SIG-M5 treated with dmso at 0.1 percent for 504 hours (cell line): Measurements from ENCODE around the gene FHIT.
"Not testable (repeated sequence)": the region's sequence is repeated elsewhere in the genome, so short reads cannot be mapped to it uniquely, and the experiment has no call there.

ENCODE experiments used
- DNase-seq: peaks from one replicate; lab custom pipeline; 2025; ENCODE audit not compliant: unreplicated experiment; lab: John Stamatoyannopoulos, UW

Gene FHIT

DNA sequence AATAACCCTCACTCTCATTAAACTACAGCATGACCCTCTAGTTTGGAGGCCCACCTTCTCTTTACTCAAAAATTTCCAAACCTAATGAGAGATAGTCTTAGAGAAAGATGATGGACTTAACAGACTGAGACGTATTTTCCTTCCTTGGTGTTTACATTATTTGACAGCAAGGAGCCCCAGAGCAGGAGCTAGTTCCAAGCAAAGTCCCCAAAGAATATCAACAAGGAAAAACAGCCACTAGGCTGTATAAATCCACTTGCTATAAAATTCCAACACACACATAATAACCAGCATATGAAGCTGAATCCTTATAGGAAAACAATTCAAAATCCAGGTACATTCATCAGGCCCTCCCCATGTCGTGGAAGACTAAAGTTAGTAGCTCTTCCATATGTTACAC is 660.0 kb downstream of the FHIT start:
- DNase-seq, result no peak

DNA sequence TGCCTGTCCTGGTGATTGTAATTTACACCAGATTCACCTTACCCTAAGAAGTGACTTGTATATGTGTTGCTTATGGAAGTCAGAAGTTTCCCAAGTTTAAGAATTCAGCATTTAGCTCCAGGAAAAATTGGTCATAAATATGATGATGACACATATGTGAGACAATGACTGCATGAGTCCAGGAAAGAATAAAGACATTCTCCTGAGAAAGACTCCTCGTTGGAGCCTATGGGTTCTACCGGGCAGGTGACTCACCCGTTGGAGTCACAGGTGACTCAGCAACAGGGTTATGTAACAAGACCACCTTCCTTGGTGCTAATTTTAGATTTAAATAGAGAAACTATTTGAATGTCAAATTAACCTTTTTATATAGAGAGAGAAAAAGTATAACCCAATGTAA is 662.4 kb downstream of the FHIT start:
- no peak for DNase-seq

DNA sequence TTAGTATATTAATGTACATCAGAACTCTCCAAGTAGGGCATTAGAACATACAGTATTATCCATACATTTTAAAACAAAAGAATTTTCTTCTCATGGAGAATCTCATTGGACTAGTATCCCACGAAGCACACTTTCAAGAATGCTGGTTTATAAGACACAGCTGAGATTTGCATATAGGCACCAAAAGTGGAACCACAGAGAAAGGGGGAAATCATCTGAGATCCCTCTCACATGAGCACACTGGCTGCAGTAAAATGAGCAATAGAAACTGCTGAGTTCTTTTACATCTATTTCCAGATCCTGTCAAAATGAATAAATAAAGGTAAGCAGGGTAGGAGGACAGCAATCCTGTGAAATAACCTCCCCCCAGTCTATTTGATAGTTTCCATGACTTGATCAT is 665.3 kb downstream of the FHIT start:
- no peak for DNase-seq

DNA sequence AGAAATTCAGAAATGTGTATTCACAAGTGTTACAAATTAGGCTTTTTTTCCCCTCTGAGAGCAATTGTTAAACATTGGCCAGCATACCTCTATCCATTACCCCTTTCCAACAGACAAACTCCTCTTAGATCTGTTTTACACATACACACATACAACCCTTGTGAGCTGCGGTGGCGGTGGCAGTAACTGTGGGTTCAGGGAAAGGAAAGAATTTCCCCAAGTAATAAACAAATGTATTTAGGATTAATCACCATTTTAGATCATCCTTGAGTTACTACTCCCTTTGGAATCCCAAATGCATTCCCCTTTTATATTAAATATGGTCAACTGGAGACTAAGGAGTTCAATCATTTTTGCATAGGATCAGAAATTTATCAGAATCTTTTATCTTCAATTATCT is 667.0 kb downstream of the FHIT start:
- DNase-seq, result no peak

DNA sequence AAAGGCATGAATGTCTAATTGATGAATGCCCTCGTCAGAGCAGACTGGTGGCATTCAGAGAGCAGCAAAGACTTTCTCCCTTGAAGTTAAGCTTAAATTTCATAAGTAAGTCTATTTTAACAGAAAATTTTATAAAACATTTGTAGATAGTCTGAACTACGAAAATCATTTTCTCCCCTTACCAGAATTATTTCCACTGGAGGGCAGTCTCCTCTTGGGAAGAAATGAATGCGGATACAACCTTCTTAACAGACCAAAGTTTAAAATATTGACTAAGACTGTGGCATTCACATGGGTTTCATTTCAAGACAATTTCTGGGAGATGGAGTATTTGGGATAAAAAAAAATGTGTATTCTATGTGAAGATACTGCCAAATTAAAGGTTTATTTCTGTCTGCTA is 669.0 kb downstream of the FHIT start:
- no peak for DNase-seq

DNA sequence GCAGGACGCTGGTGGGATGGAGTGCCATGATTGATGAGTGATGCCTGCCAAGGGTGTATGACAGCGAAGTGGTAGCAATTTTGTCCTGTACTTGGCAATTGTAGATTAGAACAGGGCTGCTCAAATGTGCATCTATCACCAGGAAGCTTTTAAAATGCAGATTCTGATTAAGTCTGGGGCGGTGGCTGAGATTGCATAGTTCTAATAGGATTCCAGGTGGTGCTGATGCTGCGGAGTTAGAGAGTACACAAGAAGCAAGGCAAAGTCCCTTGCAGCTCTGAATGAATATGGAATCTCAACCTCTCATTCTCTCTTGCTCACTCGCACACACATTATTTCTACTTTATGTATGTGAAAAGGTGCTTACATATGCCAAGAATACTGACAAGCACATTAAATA is 670.4 kb downstream of the FHIT start:
- no peak for DNase-seq

DNA sequence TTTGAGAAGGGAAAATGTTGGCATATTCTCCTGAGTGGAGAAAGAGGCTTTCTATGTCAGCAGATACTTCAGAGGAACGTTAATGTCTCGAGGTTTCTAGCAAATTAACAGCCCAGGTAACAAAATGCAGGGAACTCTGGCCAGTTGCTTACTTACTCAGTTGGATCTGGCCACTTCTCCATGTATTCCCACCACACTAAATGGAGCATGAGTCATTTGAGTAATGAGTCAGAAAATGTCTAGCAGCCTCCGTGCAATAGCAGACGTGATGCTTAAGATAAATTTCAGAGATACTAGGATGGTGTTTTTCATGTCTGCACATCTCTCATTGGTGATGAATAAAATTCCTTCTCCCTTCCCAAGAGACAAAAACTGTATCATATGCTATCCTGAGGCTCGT is 671.5 kb downstream of the FHIT start:
- no peak for DNase-seq

DNA sequence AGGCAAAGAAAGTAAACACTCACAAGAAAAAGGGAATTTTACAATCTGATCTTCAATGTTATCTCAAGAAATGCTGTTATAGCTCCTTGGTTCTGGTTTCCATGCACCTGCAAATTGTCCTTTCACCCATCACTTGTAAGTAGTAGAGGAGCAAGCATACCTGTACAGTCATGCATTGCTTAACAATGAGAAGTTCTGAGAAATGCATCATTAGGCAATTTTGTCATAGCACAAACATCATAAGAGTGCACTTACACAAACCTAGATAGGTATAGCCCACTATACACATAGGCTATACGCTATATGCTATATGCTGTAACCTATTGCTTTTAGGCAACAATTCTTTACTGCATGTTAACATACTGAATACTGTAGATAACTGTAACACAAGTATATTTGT is 672.3 kb downstream of the FHIT start:
- DNase-seq, result no peak

DNA sequence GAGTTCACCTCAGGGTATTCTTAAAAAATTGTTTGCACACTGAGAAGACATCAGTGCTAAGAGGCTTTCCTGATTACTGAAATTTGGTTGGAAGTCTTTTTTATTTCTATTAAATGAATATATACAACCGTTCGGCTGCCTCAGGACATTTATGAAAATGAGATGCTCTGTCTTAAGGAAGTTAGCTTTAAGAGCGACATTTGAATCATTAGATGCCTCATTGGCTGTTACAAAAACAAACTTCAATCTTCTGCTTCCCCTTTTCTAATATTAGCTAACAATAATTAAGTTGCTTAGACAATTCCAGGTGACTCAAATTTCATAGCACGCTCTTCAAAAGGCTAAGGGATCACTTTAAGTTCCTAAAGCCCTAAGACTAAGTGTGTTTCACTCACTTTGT is 673.7 kb downstream of the FHIT start:
- DNase-seq, result no peak

DNA sequence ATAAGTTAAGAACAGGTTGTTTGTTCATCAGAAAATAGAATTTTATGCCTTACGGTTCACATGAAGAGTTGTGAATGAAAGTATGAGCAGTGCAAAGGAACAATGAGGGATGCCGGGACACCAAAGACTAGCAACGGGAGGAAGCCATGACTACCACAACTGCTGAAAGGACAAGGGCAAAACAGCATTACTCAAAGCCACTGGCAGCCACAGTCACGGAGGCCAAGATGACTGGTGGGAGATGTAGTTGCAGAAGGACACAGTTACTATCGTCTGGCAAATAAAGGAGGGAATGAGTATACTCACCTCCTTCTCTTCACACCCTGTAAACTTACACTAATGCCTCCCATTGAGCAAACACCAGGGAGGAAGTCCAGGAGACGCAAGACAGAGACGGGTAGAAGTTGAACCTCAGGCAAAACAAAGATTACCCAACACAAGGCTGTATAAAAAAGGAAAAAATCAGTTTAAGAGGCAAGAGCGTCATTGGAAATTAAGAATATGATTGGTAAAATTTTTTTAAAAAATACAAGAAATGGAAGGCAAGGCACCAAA is 675.5 kb downstream of the FHIT start:
- DNase-seq, result no peak

DNA sequence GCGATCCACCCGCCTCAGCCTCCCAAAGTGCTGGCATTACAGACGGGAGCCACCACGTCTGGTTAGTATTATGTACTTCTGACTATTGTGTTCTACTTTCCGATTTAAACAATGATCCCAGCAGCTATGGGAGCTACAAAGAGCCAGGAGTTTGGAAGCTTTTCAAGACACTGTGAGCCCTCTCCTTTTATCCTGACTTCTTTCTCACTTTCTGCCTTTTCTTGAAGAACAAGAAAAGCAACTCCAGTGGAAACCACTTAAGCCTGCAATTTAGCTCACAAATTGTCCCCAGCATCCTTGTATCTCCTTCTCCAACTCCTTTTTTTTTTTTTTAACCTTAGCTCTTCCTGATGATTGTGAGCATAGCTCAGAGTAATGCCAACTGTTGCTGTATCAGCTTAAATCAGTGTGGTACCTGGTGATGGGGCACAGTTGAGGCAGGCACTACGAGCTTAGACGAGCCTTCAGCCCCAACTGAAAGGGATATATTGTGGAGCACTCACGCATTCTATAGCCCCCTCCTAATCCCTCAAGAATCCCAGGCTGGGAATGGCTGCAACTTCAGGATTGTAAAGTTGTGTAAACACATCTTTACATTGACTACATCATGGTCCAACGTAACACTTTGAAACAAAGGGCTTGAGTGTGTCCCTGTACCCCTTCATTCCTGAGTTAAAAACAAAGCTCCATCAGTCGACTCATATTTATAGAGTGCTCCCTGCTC is 677.0 kb downstream of the FHIT start:
- no peak for DNase-seq

DNA sequence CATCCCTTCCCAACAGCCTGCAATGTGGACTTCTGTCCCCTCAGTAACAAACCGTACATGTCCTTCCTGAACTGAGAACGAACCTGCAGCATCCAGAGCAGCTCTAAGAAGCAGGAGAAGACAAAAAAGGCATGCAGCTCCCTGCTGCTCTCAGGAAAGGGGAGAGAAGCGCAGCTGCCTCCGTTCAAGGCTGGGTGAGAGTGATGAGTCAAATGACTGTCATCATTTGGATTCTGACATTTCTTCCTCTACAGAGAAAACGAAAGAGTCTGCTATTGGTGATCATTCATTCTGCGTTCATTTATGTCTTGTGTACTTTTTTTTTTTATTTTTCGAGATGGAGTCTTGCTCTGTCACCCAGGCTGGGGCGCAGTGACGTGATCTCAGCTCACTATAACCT is 677.8 kb downstream of the FHIT start:
- DNase-seq, result no peak

DNA sequence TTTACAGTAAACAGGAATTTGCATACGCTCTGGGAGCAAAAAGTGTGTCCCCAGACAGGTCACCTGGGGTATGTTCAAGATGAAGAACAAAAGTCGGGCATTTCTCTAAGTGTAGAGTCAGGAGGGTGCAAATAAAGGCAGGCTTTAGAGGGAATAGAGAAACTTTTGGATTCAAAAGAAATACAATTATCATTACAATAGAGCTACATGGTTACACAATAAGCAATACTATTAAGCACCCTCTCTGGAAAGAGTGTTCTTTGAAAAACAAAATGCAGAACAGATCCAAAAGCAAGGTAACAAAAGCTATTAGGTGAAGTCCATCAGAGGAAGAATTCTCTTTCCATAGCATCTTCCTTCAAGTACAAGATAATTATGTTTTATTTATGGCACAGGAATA is 679.7 kb downstream of the FHIT start:
- no peak for DNase-seq

DNA sequence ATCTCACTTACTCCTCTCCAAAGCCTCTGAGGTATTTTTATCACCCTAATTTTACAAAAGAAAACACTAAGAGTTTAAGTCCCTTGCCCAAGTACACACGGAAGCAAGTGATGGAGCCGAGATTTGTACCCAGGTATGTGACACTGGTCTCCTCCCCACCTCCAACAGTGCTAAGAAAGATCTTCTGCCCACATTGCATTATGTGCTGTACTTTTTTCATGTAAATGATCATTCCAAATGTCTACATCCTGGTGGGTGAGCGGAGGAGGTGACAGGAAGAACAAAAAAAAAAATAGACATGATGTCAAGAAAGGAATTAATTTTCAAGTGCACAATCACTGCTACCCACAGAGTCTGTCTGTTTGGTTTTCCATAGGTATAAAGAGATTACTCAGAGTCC is 694.1 kb downstream of the FHIT start:
- DNase-seq, result no peak

DNA sequence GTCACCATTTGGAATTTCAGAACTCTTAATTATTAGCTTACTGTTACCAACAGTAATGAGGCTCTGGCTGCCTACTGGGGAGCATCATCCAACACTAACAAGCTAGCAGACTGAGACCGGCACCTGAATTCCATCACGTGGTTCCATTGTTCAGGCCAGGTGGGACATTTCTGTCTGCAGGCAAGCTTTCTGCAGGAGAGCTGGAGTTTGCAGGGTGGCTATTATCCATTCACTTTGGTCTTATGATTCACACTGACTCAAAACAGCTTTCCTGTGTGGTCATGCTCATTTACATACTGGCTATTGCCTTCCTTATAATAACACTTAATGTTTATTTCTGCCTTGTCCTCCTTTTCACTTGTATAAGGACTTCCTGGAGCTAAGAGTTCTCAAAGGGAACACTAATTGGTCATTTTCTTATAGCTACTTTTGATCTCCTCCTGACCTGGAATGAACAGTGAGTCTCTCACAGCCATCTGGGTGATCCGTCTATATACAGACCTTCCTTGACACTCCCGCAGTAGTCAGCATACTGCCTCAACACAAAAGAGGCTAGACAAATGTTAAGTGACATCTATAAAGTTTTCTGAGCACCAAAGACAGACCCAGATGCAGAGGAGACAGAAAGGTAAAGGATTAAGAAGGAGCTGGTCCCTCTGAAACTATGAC is 695.4 kb downstream of the FHIT start:
- DNase-seq, result no peak

DNA sequence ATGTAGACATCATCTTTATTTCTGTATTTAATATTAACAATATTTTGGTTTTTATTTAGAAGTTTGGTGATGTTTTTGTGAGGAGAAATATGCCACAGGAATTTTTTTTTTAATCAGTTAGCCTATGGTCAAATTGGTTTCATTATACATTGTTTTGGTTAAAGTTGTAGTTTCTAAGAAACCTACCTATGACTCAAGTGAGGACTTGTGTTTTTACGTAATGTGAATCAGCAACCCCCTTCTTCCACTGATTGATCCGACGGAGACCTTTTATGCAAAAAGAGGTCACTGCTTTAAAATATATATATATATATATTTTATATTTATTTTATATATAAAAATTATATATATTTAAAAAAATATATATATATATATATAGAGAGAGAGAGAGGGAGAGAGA is 698.1 kb downstream of the FHIT start:
- no peak for DNase-seq

DNA sequence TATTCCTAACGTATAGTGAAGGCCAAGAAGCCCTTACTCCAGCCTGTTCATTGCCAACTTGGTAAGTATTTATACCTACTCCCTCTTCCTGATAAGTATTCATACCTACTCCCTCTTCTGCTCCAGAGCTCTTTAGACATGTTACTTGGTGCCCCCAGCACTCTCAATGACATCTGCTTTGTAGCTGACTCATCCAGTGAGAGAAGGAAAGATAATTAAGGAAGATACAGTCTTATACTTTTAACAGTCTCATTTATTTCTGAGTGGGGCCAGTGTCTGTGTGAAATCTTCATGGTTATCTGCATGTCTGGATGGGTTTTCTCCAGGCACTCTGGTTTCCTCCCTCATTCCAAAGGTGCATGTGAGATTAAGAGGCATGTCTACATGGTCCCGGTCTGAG is 698.7 kb downstream of the FHIT start:
- DNase-seq, result no peak

DNA sequence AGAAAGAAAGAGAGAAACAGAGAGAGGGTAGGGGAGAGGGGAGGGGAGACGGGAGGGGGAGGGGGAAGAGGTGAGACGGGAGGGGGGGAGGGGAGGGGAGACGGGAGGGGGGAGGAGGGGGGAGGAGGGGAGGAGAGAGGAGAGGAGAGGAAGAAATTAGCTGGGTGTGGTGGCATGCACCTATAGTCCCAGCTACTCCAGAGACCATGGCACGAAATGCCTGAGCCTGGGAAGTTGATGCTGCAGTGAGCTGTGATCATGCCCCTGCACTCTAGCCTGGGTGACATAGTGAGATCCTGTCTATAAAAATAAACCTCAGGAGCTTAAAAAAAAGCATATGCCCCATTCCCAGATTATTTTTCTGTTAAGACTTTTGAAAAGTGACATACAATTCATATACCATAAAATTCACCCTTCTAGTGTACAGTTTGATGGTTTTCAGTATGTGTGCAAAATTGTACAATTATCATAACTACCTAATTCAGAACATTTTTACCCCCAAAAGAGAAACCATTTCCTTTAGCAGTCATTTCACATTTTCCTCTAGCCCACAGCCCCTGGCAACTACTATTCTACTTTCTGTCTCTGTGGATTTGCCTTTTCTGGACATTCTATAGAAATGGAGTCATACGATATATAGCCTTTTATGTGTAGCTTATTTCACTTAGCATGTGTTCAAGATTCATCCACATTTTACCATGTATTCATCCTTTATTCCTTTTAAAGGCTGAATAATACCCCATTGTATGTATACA is 699.6 kb downstream of the FHIT start:
- DNase-seq, result no peak

DNA sequence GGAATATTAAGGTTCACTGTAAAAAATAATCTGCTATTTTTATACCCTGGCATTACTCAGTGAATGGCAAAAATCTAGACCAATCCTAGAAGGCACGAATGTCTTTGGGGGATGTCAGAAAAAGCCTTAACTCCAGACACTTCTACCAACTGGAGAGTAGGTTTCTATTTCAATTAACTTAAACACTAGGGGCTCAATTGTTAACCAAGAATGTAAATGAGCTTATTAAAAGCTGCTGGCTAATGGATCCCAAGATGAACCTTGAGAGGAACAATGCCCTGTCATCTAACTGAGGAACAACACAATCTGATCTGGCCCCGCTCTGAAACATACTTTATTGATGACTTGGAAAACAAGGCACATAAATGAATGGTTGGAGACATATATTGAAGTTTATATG is 701.4 kb downstream of the FHIT start:
- DNase-seq, result no peak

DNA sequence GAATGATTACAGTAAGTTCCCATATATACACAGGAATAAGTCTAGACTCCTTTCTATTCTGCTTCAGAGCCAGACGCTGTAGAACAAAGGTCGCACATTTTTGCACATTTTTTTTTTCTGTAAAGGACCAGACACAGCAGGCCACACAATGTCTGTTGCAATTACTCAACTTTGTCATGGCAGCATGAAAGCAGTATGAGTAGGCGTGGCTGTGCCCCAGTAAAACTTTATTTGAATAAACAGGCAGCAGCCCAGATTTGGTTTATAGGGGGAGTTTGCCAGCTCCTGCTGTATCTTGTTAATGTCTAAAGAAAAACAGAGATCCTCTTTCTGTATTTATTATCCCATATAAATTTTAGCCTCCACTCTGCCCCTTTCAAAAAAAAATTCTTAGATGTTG is 708.3 kb downstream of the FHIT start:
- no peak for DNase-seq

DNA sequence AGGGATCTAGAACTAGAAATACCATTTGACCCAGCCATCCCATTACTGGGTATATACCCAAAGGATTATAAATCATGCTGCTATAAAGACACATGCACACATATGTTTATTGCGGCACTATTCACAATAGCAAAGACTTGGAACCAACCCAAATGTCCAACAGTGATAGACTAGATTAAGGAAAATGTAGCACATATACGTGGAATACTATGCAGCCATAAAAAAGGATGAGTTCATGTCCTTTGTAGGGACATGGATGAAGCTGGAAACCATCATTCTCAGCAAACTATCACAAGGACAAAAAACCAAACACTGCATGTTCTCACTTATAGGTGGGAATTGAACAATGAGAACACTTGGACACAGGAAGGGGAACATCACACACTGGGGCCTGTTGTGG is 711.9 kb downstream of the FHIT start:
- DNase-seq, result not testable (repeated sequence)

DNA sequence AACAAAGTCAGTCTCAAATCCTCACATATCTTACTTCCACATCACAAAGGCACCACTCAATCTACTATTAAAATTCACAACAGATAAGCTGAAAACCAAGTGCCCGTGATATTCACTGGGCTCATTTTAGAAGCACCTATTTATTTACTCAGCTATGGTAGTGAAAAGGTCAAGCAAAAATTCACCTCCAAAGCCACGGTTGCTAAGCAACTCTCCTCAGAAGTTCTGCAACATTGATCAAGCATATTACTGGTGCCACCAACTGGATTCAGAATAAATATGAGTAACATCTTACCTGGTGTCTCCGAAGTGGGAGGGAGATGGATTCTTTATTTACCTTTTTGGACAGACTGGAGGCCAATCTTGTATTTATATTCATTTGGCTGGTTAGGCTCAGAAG is 714.8 kb downstream of the FHIT start:
- no peak for DNase-seq
